HepG2 (cell line): ENCODE measurements around the gene METRN. TPM values are rescaled to one million over a fixed set of nuclear protein-coding genes. Genes with fewer than 3 reads are reported as not detected.

Source experiments
- CCDC6 ChIP-seq: sonication (generic); formaldehyde crosslinking; IDR thresholded peaks from 2 replicates; pipeline ENCODE4 v1.8.1; 2022; ENCODE audit warnings: mild to moderate bottlenecking, missing genetic modification reagents, moderate library complexity
- KDM5B ChIP-seq: sonication (generic); formaldehyde crosslinking; IDR thresholded peaks from 2 replicates; pipeline ENCODE4 v1.4.0; 2020; ENCODE audit warnings: missing genetic modification reagents, mild to moderate bottlenecking, borderline replicate concordance
- KLF15 ChIP-seq: sonication (generic); formaldehyde crosslinking; IDR thresholded peaks from 2 replicates; pipeline ENCODE4 v1.8.1; 2023; ENCODE audit warnings: borderline replicate concordance, mild to moderate bottlenecking, inconsistent platforms, missing genetic modification reagents, mixed read lengths
- NCOA1 ChIP-seq: sonication (generic); formaldehyde crosslinking; IDR thresholded peaks from 2 replicates; pipeline ENCODE4 v1.9.0; 2021; ENCODE audit warnings: missing genetic modification reagents
- RNF2 ChIP-seq: fragments of 450-650 bp; conservative IDR thresholded peaks from 2 replicates; pipeline ENCODE4 v1.6.1; 2016; ENCODE audit warnings: low read depth
- RXRB ChIP-seq: IDR thresholded peaks from 2 replicates; pipeline ENCODE4 v1.6.1; 2016; ENCODE audit warnings: borderline replicate concordance, missing genetic modification reagents, missing compliant biosample characterization
- SOX13 ChIP-seq, 3 experiments: fragments of 450-650 bp in 1 of 3; sonication (generic) in 1 of 3; formaldehyde crosslinking in 1 of 3; IDR thresholded peaks in 2 of 3; conservative IDR thresholded peaks in 1 of 3; 2 replicates each; pipeline versions ENCODE4 v1.5.0 to v1.6.1; 2016 to 2020; ENCODE audit warnings: antibody characterized with exemption in 1 of 3, mild to moderate bottlenecking in 1 of 3, missing compliant biosample characterization in 1 of 3, missing genetic modification reagents in 1 of 3, moderate library complexity in 1 of 3
- SRY ChIP-seq: sonication (generic); formaldehyde crosslinking; IDR thresholded peaks from 2 replicates; pipeline ENCODE4 v1.8.0; 2022; ENCODE audit warnings: mild to moderate bottlenecking, missing genetic modification reagents
- WIZ ChIP-seq: sonication (generic); formaldehyde crosslinking; IDR thresholded peaks from 2 replicates; pipeline ENCODE4 v1.5.1; 2020; ENCODE audit warnings: mild to moderate bottlenecking, missing genetic modification reagents
- ZNF207 ChIP-seq: fragments of 450-650 bp; IDR thresholded peaks from 2 replicates; pipeline ENCODE4 v1.6.1; 2016; ENCODE audit warnings: antibody characterized with exemption, borderline replicate concordance
- ZNF225 ChIP-seq: sonication (generic); formaldehyde crosslinking; IDR thresholded peaks from 2 replicates; pipeline ENCODE4 v1.4.0; 2020; ENCODE audit warnings: mild to moderate bottlenecking, missing genetic modification reagents
- ZNF460 ChIP-seq: sonication (generic); formaldehyde crosslinking; IDR thresholded peaks from 2 replicates; pipeline ENCODE4 v1.5.1; 2020; ENCODE audit warnings: missing genetic modification reagents, mild to moderate bottlenecking, borderline replicate concordance
- ZNF703 ChIP-seq: sonication (generic); formaldehyde crosslinking; IDR thresholded peaks from 2 replicates; pipeline ENCODE4 v1.5.1; 2020; ENCODE audit warnings: missing genetic modification reagents, mild to moderate bottlenecking, moderate library complexity, borderline replicate concordance
- ZNF75D ChIP-seq: sonication (generic); formaldehyde crosslinking; IDR thresholded peaks from 2 replicates; pipeline ENCODE4 v1.8.1; 2023; ENCODE audit warnings: missing genetic modification reagents, mild to moderate bottlenecking, borderline replicate concordance
- polyA plus RNA-seq, 8 experiments: library from polyadenylated mRNA; depleted of rRNA in 3 of 8; stranded (reverse) in 7 of 8; unstranded in 1 of 8; fragments of >200 nt; fragmentation: Illumina TruSeq in 4 of 8; extraction: Trizol in 4 of 8; gene quantifications; 2 replicates each; pipeline versions ENCODE4 v1.2.1 to v1.2.3, GENCODE V29; 2011 to 2016; ENCODE audit warnings: low read depth in 4 of 8, missing spikeins in 1 of 8, mixed read lengths in 1 of 8; ENCODE audit not compliant: insufficient read depth in 1 of 8
- total RNA-seq, 5 experiments: library from RNA; depleted of rRNA; stranded (reverse); fragments of >200 nt; fragmentation: Illumina TruSeq; extraction: Trizol; gene quantifications; 2 replicates each; pipeline ENCODE4 v1.2.3, GENCODE V29; 2016; ENCODE audit warnings: low read depth in 1 of 5
- TF ChIP-seq, protein P1 (sequence below): sonication (generic); formaldehyde crosslinking; IDR thresholded peaks from 2 replicates; pipeline ENCODE4 v1.8.0; 2022; ENCODE audit warnings: missing genetic modification reagents, mild to moderate bottlenecking, moderate library complexity, borderline replicate concordance
- TF ChIP-seq, protein P2 (sequence below): sonication (generic); formaldehyde crosslinking; IDR thresholded peaks from 2 replicates; pipeline ENCODE4 v1.5.0; 2020; ENCODE audit warnings: mild to moderate bottlenecking, low read depth, missing genetic modification reagents, borderline replicate concordance
- TF ChIP-seq, protein P3 (sequence below): sonication (generic); formaldehyde crosslinking; IDR thresholded peaks from 2 replicates; pipeline ENCODE4 v1.8.1; 2023; ENCODE audit warnings: missing genetic modification reagents, inconsistent platforms, borderline replicate concordance
- TF ChIP-seq, protein P4 (sequence below): sonication (generic); formaldehyde crosslinking; IDR thresholded peaks from 2 replicates; pipeline ENCODE4 v1.4.0; 2020; ENCODE audit warnings: missing genetic modification reagents

METRN gene
- total and polyA plus RNA-seq, 2 of the 13 experiments (the other 11 are each of a cell fraction or from before 2014, with no cell fraction given): 25.5 to 46.1 TPM

DNA sequence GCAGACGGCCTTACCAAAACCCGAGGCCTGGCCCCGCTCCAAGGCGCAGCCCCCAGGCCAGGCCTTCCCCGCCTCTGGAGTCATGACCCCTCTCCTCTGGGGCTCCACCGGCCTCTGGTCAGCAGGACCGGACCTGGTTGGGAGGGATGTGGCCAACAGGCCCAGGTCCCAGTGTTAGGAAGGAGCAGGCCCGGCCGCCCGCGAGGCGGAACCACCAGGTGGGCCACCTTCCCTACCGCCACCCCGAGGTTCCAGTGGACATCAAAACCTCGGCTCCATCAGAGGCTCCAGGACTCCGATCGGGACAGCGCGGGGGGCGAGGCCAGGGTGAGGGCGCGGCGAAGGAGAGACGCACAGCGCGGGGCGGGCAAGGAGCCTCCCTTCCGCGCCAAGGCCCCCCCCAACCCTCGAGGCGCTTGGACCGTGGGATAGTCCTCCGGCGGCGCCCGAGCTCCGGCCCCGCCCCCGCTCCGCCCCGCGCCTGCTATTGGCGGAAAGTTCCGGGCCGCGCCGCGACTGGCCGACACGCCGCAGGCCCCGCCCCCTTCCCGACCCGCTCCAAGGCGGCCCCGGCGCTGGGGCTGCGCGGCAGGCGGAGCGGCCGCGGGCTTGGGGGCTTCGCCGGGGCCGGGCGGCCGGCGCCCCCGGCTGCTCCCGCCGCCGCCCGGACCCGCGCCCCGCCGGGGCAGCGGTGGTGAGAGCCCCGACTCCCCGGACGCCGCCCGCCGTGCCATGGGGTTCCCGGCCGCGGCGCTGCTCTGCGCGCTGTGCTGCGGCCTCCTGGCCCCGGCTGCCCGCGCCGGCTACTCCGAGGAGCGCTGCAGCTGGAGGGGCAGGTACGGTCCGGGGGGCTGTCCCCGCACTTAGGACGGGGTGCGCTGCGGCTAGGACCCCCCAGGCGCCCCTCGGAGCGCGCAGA, at the start of gene METRN (continued):
- TF ChIP-seq, protein P1, sequence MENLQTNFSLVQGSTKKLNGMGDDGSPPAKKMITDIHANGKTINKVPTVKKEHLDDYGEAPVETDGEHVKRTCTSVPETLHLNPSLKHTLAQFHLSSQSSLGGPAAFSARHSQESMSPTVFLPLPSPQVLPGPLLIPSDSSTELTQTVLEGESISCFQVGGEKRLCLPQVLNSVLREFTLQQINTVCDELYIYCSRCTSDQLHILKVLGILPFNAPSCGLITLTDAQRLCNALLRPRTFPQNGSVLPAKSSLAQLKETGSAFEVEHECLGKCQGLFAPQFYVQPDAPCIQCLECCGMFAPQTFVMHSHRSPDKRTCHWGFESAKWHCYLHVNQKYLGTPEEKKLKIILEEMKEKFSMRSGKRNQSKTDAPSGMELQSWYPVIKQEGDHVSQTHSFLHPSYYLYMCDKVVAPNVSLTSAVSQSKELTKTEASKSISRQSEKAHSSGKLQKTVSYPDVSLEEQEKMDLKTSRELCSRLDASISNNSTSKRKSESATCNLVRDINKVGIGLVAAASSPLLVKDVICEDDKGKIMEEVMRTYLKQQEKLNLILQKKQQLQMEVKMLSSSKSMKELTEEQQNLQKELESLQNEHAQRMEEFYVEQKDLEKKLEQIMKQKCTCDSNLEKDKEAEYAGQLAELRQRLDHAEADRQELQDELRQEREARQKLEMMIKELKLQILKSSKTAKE: no peak
- no peak for TF ChIP-seq ZNF703
- no peak for TF ChIP-seq RXRB (CRISPR knock-in tag)
- TF ChIP-seq RNF2: no peak
- peak; percentile 43; the same call in 1 of the 2 replicates for TF ChIP-seq ZNF225 (CRISPR knock-in tag)
- TF ChIP-seq ZNF75D (CRISPR knock-in tag): no peak
- TF ChIP-seq, protein P2, sequence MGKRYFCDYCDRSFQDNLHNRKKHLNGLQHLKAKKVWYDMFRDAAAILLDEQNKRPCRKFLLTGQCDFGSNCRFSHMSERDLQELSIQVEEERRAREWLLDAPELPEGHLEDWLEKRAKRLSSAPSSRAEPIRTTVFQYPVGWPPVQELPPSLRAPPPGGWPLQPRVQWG: no peak
- TF ChIP-seq ZNF460 (CRISPR knock-in tag): no peak
- 0 out of 2 replicates have a peak, but pooled peaks have one; percentile 34 for TF ChIP-seq KDM5B
- TF ChIP-seq SOX13 (IDR thresholded peaks at IDR 0.05): no peak
- 0 out of 4 replicates have a peak, but pooled peaks of 1 of the 2 experiments have one; percentile 6 for TF ChIP-seq SOX13 (CRISPR knock-in tag; conservative IDR thresholded peaks at IDR 0.05 in 1 of 2, IDR thresholded peaks at IDR 0.05 in 1 of 2)
- TF ChIP-seq CCDC6 (CRISPR knock-in tag): peak; percentile 58; the same call in 1 of the 2 replicates
- TF ChIP-seq, protein P3, sequence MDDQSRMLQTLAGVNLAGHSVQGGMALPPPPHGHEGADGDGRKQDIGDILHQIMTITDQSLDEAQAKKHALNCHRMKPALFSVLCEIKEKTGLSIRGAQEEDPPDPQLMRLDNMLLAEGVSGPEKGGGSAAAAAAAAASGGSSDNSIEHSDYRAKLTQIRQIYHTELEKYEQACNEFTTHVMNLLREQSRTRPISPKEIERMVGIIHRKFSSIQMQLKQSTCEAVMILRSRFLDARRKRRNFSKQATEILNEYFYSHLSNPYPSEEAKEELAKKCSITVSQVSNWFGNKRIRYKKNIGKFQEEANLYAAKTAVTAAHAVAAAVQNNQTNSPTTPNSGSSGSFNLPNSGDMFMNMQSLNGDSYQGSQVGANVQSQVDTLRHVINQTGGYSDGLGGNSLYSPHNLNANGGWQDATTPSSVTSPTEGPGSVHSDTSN: no peak
- TF ChIP-seq KLF15: no peak
- no peak for TF ChIP-seq NCOA1
- TF ChIP-seq, protein P4, sequence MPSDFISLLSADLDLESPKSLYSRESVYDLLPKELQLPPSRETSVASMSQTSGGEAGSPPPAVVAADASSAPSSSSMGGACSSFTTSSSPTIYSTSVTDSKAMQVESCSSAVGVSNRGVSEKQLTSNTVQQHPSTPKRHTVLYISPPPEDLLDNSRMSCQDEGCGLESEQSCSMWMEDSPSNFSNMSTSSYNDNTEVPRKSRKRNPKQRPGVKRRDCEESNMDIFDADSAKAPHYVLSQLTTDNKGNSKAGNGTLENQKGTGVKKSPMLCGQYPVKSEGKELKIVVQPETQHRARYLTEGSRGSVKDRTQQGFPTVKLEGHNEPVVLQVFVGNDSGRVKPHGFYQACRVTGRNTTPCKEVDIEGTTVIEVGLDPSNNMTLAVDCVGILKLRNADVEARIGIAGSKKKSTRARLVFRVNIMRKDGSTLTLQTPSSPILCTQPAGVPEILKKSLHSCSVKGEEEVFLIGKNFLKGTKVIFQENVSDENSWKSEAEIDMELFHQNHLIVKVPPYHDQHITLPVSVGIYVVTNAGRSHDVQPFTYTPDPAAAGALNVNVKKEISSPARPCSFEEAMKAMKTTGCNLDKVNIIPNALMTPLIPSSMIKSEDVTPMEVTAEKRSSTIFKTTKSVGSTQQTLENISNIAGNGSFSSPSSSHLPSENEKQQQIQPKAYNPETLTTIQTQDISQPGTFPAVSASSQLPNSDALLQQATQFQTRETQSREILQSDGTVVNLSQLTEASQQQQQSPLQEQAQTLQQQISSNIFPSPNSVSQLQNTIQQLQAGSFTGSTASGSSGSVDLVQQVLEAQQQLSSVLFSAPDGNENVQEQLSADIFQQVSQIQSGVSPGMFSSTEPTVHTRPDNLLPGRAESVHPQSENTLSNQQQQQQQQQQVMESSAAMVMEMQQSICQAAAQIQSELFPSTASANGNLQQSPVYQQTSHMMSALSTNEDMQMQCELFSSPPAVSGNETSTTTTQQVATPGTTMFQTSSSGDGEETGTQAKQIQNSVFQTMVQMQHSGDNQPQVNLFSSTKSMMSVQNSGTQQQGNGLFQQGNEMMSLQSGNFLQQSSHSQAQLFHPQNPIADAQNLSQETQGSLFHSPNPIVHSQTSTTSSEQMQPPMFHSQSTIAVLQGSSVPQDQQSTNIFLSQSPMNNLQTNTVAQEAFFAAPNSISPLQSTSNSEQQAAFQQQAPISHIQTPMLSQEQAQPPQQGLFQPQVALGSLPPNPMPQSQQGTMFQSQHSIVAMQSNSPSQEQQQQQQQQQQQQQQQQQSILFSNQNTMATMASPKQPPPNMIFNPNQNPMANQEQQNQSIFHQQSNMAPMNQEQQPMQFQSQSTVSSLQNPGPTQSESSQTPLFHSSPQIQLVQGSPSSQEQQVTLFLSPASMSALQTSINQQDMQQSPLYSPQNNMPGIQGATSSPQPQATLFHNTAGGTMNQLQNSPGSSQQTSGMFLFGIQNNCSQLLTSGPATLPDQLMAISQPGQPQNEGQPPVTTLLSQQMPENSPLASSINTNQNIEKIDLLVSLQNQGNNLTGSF (CRISPR knock-in tag): no peak
- TF ChIP-seq WIZ: no peak
- 0 out of 2 replicates have a peak, but pooled peaks have one; percentile 22 for TF ChIP-seq SRY
- no peak for TF ChIP-seq ZNF207
